ENCODE data around the gene ANKMY1.

DNA sequence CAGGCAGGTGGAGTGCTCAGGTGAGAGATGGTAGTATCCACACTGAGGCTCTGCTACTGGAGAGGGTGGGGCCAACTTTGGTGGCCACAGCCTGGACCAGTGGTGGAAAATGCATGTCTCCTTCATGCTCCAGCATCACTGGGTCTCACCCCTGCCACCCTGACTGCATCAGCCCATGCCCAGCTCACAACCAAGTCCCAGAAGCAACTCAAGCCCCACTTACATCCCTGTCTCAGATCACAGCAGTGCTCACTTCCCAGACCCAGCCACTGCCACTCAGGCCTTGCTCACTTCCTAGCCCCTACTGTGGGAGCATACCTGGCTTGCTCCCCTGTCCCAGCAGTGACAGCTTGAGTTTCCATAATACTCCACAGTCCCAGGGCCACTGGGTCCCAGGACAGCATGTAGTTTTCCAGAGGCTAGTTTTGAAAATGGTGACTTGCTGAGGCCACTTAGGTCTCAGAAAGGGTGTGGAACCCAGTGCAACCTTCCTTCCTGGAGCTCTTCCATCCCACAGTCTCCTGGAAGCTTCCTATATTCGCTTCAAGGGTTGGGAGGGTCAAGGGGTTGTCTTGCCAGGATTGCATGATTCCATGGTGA is 63.5 kb downstream of the ANKMY1 start:
- TF ChIP-seq CTCF (IDR thresholded peaks at IDR 0.05; ENCODE audit: low read depth, low read length): no peak
- TF ChIP-seq EZH2phosphoT487 (IDR thresholded peaks at IDR 0.05; ENCODE audit: low read depth): no peak

Data from OCI-LY3 (cell line).